ENCODE data around the gene ITGB5. TPM values are rescaled to one million over a fixed set of nuclear protein-coding genes. Genes with fewer than 3 reads are reported as not detected.

ITGB5 gene
- total RNA-seq, 1 donor from 2014 or later, result 156 TPM

DNA sequence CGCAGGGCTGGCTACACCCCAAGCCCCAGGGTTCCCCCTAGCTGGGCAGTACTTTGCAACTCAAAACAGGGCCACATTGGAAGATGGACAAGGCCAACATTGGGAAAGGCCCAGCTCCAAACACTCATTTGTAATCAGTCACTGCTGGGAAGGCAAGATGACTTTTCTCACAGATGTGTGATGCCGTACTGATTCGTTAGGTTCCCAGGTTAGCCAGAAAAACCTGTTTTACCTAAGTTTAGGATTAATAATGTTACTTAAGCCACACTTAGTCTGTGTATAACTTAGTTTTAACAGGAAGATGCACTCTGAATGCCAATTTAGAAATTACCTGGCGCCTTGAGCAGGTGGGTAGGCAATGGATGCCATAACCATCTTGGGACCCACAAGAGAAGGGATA lies 71.0 kb downstream of the ITGB5 start:
- Histone ChIP-seq H3K4me1 (peaks cover 54% of the 10 kb centered on the region), H3K27me3 (no peaks in the 10 kb centered on the region), H3K4me3 (no peak overlapping the region), H3K27ac (peak overlapping the region; percentile 89), H3K36me3 (peaks cover 0 to 21% of the 10 kb centered on the region in 2 donors), H3K9me3 (no peaks in the 10 kb centered on the region)
- intact Hi-C loops (cut with DNase I), result no loop called here
- no peak for TF ChIP-seq POLR2A (IDR thresholded peaks at IDR 0.05)
- TF ChIP-seq, protein P1, sequence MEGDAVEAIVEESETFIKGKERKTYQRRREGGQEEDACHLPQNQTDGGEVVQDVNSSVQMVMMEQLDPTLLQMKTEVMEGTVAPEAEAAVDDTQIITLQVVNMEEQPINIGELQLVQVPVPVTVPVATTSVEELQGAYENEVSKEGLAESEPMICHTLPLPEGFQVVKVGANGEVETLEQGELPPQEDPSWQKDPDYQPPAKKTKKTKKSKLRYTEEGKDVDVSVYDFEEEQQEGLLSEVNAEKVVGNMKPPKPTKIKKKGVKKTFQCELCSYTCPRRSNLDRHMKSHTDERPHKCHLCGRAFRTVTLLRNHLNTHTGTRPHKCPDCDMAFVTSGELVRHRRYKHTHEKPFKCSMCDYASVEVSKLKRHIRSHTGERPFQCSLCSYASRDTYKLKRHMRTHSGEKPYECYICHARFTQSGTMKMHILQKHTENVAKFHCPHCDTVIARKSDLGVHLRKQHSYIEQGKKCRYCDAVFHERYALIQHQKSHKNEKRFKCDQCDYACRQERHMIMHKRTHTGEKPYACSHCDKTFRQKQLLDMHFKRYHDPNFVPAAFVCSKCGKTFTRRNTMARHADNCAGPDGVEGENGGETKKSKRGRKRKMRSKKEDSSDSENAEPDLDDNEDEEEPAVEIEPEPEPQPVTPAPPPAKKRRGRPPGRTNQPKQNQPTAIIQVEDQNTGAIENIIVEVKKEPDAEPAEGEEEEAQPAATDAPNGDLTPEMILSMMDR (IDR thresholded peaks at IDR 0.05), result no peak
- no peak for TF ChIP-seq POLR2AphosphoS5 (IDR thresholded peaks at IDR 0.05; ENCODE audit: insufficient read depth in 1 of 2, low read depth in 1 of 2)
- DNase-seq (ENCODE audit: extremely low spot score in 2 of 2), result no peak

DNA sequence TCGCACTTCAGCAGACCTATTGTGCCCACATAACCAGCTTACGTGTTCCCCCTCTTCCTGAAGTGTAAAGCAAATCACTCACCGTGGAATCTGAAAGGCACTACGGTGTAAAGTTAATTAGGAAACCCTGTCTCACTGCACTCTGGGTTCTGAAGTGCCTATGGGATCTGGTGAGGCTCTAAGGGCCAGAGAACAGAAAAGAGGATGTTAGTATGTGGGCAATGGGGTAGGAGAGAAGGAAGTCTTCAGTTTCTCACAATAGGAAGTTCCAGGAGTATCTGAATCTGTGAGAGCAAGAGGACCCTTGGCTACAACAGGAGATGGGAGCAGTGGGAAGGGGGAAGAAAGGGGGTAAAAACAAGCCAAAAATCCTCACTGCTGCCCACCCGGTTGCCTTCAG lies 71.4 kb downstream of the ITGB5 start:
- H3K27ac ChIP-seq, result peak overlapping the region; percentile 89
- H3K36me3 ChIP-seq, result peaks cover 0 to 18% of the 10 kb centered on the region in 2 donors
- H3K27me3 ChIP-seq, result no peaks in the 10 kb centered on the region
- no peak overlapping the region for H3K4me3 ChIP-seq
- intact Hi-C loops (cut with DNase I), result no loop called here
- H3K4me1 ChIP-seq, result peaks cover 56% of the 10 kb centered on the region
- no peak for DNase-seq (ENCODE audit: extremely low spot score in 2 of 2)
- no peaks in the 10 kb centered on the region for H3K9me3 ChIP-seq
- TF ChIP-seq, protein P1 (IDR thresholded peaks at IDR 0.05), result no peak
- no peak for TF ChIP-seq POLR2AphosphoS5 (IDR thresholded peaks at IDR 0.05; ENCODE audit: insufficient read depth in 1 of 2, low read depth in 1 of 2)
- no peak for TF ChIP-seq POLR2A (IDR thresholded peaks at IDR 0.05)

DNA sequence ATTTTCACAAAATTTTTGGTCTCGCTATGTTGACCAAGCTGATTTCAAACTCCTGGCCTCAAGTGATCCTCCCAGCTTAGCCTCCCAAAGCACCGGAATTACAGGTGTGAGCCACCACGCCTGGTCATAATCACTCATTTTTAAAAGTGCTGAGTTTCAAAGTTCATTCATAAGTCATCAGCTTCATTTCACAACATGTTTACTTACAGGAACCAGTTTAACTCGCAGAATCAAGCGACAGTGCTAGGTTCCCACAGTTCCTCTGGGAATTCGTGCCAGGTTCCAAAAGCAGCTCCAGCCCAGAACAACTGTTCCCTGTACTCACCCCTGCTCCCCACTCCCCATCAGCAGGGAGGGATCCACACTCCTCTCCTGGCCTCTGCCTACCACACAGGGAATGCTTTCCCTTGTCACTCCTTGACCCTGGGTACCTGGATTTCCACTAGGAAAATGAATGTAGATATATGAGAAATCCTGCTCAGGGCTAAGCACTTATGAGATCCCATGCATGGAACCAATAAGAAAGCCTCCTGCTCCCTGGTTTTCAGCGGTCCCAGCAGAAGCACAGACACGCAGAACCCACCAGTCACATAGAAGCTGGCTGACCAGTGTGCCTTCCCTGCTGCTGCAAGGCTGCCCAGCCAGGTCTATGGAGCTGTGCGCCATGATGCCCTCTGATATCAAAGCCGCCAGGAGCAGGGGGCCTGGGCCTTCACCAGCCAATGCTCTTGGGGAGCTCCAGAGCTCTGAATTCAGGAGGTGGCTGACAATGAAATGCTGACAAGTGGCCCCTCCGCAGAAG lies 72.3 kb downstream of the ITGB5 start:
- peaks cover 0 to 18% of the 10 kb centered on the region in 2 donors for H3K36me3 ChIP-seq
- H3K4me1 ChIP-seq, result peaks cover 55% of the 10 kb centered on the region
- no peak for DNase-seq (ENCODE audit: extremely low spot score in 2 of 2)
- H3K4me3 ChIP-seq, result no peak overlapping the region
- TF ChIP-seq POLR2A (IDR thresholded peaks at IDR 0.05) (no peak), POLR2AphosphoS5 (IDR thresholded peaks at IDR 0.05; ENCODE audit: insufficient read depth in 1 of 2, low read depth in 1 of 2) (peak in 1 of 2 donors; percentile 81)
- H3K27ac ChIP-seq, result peak overlapping the region; percentile 89
- H3K9me3 ChIP-seq, result no peaks in the 10 kb centered on the region
- intact Hi-C loops (cut with DNase I), result no loop called here
- no peaks in the 10 kb centered on the region for H3K27me3 ChIP-seq

DNA sequence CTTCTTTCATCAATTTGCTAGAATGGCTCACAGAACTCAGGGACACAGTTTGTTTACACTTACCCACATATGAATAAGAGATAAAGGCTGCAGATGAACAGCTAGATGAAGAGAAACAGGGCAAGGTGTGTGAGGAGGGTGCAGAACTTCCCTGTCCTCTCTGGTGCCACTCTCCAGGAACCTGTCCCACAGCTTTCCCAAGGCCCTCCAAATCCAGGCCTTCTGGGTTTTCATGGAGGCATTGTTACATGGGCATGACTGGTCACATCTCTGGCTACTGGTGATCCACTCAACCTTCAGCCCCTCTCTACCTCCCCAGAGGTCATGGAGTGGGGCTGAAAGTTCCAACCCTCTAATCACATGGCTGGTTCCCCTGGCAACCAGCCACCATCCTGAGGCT lies 73.6 kb downstream of the ITGB5 start:
- intact Hi-C loops (cut with DNase I), result no loop called here
- H3K36me3 ChIP-seq, result peaks cover 0 to 18% of the 10 kb centered on the region in 2 donors
- no peak overlapping the region for H3K4me3 ChIP-seq
- DNase-seq (ENCODE audit: extremely low spot score in 2 of 2), result no peak
- no peaks in the 10 kb centered on the region for H3K9me3 ChIP-seq
- TF ChIP-seq POLR2A (IDR thresholded peaks at IDR 0.05), result no peak
- no peak for TF ChIP-seq POLR2AphosphoS5 (IDR thresholded peaks at IDR 0.05; ENCODE audit: insufficient read depth in 1 of 2, low read depth in 1 of 2)
- TF ChIP-seq, protein P1 (IDR thresholded peaks at IDR 0.05), result no peak
- peaks cover 56% of the 10 kb centered on the region for H3K4me1 ChIP-seq
- peak overlapping the region; percentile 89 for H3K27ac ChIP-seq
- H3K27me3 ChIP-seq, result no peaks in the 10 kb centered on the region

DNA sequence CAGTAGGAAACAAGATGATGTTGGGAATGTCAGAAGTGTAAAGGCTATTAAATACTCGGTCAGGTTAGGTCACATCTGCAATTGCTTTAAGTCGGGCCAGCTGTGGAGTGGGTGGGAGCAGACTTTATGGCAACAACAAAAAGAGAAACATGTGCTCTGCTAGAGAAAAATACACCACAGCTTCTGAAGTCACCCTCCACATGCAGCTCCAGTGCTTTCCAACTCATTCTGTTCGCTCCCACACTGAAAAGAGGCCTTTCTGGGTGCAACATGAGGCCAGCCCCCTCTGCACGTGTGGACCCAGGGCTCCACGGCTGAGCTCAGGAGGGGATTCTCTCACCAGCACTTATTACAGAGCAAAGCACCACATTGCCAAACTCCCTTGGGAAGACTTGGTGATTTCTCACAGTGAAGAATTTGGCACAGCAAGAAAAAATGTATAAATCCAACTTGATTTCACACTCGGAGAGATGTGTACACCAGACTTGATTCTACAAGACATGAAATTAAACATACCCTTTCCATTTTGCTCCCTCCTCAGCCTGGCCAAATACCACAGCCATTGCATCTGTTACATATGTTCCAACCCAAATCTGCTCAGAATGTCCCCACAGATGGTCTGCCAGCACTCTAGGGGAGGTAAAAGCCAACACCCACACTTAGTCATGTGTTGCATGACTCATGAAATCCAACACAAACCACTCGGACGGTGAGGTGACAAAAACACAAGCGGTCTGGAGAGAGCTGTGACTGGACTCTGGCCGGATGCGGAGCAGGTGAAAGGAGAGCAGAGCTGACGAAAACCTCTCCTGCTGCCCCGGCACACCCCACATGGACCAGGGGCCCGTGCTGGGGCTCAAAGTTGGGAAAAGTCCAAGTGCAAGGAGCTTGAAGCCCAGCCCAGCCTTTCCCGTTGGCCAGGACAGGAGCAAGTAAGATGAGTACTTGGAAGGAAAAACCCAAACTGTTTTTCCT lies 74.6 kb downstream of the ITGB5 start:
- Histone ChIP-seq H3K36me3 (peaks cover 0 to 16% of the 10 kb centered on the region in 2 donors), H3K27me3 (no peaks in the 10 kb centered on the region), H3K27ac (peak overlapping the region; percentile 89), H3K9me3 (no peaks in the 10 kb centered on the region), H3K4me1 (peaks cover 60% of the 10 kb centered on the region), H3K4me3 (peak overlapping the region; percentile 8 to 20)
- peak in 1 of 2 donors; percentile 94 for DNase-seq (ENCODE audit: extremely low spot score in 2 of 2)
- intact Hi-C loops (cut with DNase I), result no loop called here
- TF ChIP-seq POLR2A (IDR thresholded peaks at IDR 0.05), result peak in 1 of 2 donors; percentile 15
- TF ChIP-seq, protein P1 (IDR thresholded peaks at IDR 0.05), result no peak
- TF ChIP-seq POLR2AphosphoS5 (IDR thresholded peaks at IDR 0.05; ENCODE audit: insufficient read depth in 1 of 2, low read depth in 1 of 2), result peak; percentile 78 to 79
